Small intestine (tissue), 7 donors: ENCODE measurements around the gene ENOSF1. TPM values are rescaled to one million over a fixed set of nuclear protein-coding genes. Genes with fewer than 3 reads are reported as not detected.

ENCODE experiments used
- DNase-seq, 2 donors: peaks; one replicate each; pipeline versions ENCODE4 v3.0.0 to v3.0.0-alpha.2; 2013
- FAIRE-seq: peaks from 2 replicates; lab custom pipeline; 2012; peaks lifted over from hg19 to GRCh38; lab: Jason Lieb, UNC
- H3K27ac ChIP-seq, 3 donors: one replicate each; pipeline ENCODE4 v1.5.1; 2013; ENCODE audit warnings: low read length in 2 of 3, mild to moderate bottlenecking in 2 of 3, control low read depth in 1 of 3, inconsistent platforms in 1 of 3, low read depth in 1 of 3, moderate library complexity in 1 of 3
- H3K27me3 ChIP-seq, 3 donors: one replicate each; pipeline ENCODE4 v1.6.1; 2013; ENCODE audit warnings: low read length in 3 of 3, inconsistent platforms in 1 of 3; ENCODE audit not compliant: control insufficient read depth in 3 of 3, insufficient read depth in 3 of 3
- H3K36me3 ChIP-seq, 3 donors: one replicate each; pipeline ENCODE4 v1.6.1; 2013; ENCODE audit warnings: low read length in 3 of 3, inconsistent platforms in 1 of 3, low read depth in 1 of 3, mild to moderate bottlenecking in 1 of 3, moderate library complexity in 1 of 3; ENCODE audit not compliant: control insufficient read depth in 3 of 3, insufficient read depth in 2 of 3
- H3K4me1 ChIP-seq, 3 donors: one replicate each; pipeline ENCODE4 v1.6.1; 2013; ENCODE audit warnings: low read length in 2 of 3, inconsistent platforms in 1 of 3, low read depth in 1 of 3, mild to moderate bottlenecking in 1 of 3, moderate library complexity in 1 of 3; ENCODE audit not compliant: control insufficient read depth in 3 of 3, insufficient read depth in 2 of 3
- H3K4me3 ChIP-seq, 3 donors: one replicate each; pipeline ENCODE4 v1.5.1; 2013; ENCODE audit warnings: low read length in 3 of 3, control low read depth in 1 of 3, inconsistent platforms in 1 of 3, low read depth in 1 of 3, mild to moderate bottlenecking in 1 of 3, moderate library complexity in 1 of 3
- H3K9me3 ChIP-seq, 2 donors: one replicate each; pipeline ENCODE4 v1.6.1; 2013; ENCODE audit warnings: low read depth in 1 of 2, low read length in 1 of 2; ENCODE audit not compliant: control insufficient read depth in 2 of 2, insufficient read depth in 1 of 2
- WGBS, 3 donors: extraction: QIAGEN DNeasy Blood & Tissue Kit; methylation state at CpG; one replicate each; pipeline ENCODE4 v1.1.7; 2013; 5-methylcytosine and 5-hydroxymethylcytosine counted together
- polyA plus RNA-seq, 4 donors: library from polyadenylated mRNA; stranded (reverse) in 3 of 4; unstranded in 1 of 4; fragments of 200-250 nt in 3 of 4; fragments of 120-200 nt in 1 of 4; gene quantifications; one replicate each; pipeline versions ENCODE4 v1.2.1 to v1.2.3, GENCODE V29; 2013
- donor health status: healthy with polysubstance abuse.
- donor health status: control.
- donor health status: control.
- donor health status: Bipolar disorder and iron deficiency.
- donor health status: healthy.

The ENOSF1 gene
- polyA plus RNA-seq, 4 donors, result 35.4 to 327 (median 62.5) TPM

DNA sequence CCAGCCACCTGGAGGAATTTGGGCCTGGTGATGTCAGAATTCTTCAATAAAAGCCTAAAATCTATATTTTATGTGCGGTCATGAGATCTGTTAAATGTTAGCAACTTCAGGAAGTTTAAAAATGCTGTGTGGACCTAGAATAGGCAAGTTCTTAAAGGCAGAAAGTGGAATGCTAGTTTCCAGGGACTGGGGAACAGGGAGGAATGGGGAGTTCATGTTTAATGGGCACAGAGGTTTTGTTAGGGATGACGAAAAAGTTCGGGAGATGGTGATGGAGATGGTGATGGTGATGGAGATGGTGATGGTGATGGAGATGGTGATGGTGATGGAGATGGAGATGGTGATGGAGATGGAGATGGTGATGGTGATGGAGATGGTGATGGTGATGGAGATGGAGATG, 45.8 kb downstream of the ENOSF1 start:
- FAIRE-seq (no peak), DNase-seq (no peak)
- H3K27ac ChIP-seq, result no peak overlapping the region
- no peak overlapping the region for H3K4me3 ChIP-seq
- peaks cover 2 to 39% (median 3%) of the 10 kb centered on the region in 3 donors for H3K36me3 ChIP-seq
- peaks cover 0 to 4% (median 0%) of the 10 kb centered on the region in 3 donors for H3K4me1 ChIP-seq
- no peaks in the 10 kb centered on the region for H3K27me3 ChIP-seq
- WGBS, 3 donors, result 97 to 99% (median 97%) methylated on average over 3 of the region's 3 CpGs
- H3K9me3 ChIP-seq, result peaks cover 0 to 12% of the 10 kb centered on the region in 2 donors

DNA sequence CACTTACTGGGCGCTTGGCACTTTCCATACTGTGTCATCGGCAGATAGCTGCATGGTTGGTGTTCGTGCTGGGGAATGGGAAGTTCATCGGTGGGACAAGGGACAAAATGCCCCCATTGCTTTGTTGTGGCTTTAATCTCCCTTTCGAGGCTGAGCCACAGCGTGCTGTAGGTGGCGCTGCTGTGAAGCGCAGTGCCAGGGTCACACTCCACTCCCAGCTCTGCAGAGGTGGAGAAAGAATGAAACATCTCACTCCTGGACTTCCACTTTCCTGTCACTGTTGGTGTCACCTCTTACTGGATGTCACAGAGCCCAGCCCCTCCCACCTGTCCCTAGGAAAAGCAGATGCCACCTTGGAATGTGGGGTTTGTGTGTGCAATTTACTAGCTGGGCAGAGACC, 46.3 kb downstream of the ENOSF1 start:
- no peak overlapping the region for H3K27ac ChIP-seq
- H3K4me3 ChIP-seq, result no peak overlapping the region
- 86 to 97% (median 94%) methylated on average over 8 of the region's 8 CpGs for WGBS, 3 donors
- H3K9me3 ChIP-seq, result peaks cover 0 to 12% of the 10 kb centered on the region in 2 donors
- peaks cover 0 to 4% (median 0%) of the 10 kb centered on the region in 3 donors for H3K4me1 ChIP-seq
- no peak for FAIRE-seq
- peaks cover 0 to 36% (median 2%) of the 10 kb centered on the region in 3 donors for H3K36me3 ChIP-seq
- H3K27me3 ChIP-seq, result no peaks in the 10 kb centered on the region
- DNase-seq, result no peak

DNA sequence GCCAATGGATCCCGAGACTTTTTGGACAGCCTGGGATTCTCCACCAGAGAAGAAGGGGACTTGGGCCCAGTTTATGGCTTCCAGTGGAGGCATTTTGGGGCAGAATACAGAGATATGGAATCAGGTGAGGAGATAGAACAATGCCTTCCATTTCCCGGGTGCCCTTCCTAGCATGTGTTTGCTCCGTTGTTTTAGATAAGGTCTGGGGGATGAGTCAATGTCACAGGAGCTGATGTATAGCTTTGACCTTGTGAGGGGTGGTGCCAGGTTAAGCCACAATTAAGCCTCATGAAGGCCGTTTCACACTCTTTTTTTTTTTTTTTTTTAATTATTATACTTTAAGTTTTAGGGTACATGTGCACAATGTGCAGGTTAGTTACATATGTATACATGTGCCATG, 50.2 kb downstream of the ENOSF1 start:
- Histone ChIP-seq H3K4me1 (peaks cover 0 to 5% (median 0%) of the 10 kb centered on the region in 3 donors), H3K36me3 (peaks cover 0 to 29% (median 0%) of the 10 kb centered on the region in 3 donors), H3K27ac (no peak overlapping the region), H3K27me3 (no peaks in the 10 kb centered on the region), H3K4me3 (no peak overlapping the region), H3K9me3 (peaks cover 0 to 12% of the 10 kb centered on the region in 2 donors)
- WGBS, 3 donors, result 95 to 100% (median 98%) methylated on average over 3 to 4 of the region's 4 CpGs
- FAIRE-seq (no peak), DNase-seq (no peak)

GRCh38 chr18:659597-659996, 52.8 kb downstream of the ENOSF1 start:
- peaks cover 0 to 5% (median 0%) of the 10 kb centered on the region in 3 donors for H3K4me1 ChIP-seq
- no peak overlapping the region for H3K27ac ChIP-seq
- FAIRE-seq, result no peak
- peaks cover 0 to 23% (median 0%) of the 10 kb centered on the region in 3 donors for H3K36me3 ChIP-seq
- H3K9me3 ChIP-seq, result peaks cover 0 to 5% of the 10 kb centered on the region in 2 donors
- WGBS, 3 donors, result 89 to 93% (median 92%) methylated on average over 6 of the region's 6 CpGs
- no peak for DNase-seq
- H3K4me3 ChIP-seq, result no peak overlapping the region
- no peaks in the 10 kb centered on the region for H3K27me3 ChIP-seq

DNA sequence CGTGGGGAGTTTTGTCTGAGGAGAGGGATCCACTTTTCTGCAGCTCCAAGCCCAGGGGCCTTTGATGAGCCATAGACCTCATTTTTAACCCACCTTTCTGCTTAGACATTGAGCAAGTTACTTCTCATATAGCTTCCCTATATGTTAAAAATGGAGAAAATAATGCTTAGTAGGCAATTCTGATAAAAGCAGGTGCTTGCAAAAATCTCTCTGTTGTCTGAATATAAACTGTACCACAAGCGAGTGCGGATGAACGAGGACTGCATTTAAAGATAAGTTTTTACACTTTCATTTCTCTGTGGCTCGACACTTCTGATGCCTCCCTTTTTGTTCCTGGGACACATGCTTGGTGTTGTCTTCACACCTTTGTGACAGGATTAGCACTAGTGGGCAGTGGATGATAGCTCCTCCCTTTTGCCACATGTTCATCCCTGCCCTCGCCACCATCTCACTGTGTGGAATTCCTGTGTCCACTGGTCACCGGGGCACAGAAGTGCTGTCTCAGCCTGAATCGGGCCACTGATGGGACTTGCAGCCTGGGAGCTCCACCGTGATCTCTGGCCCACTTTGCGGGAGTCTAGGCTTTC, 53.4 kb downstream of the ENOSF1 start:
- Histone ChIP-seq H3K9me3 (peaks cover 0 to 5% of the 10 kb centered on the region in 2 donors), H3K4me1 (peaks cover 0 to 5% (median 0%) of the 10 kb centered on the region in 3 donors), H3K27me3 (no peaks in the 10 kb centered on the region), H3K27ac (no peak overlapping the region), H3K36me3 (peaks cover 0 to 23% (median 0%) of the 10 kb centered on the region in 3 donors), H3K4me3 (peak overlapping the region in 2 of 3 donors; percentile 73 to 76)
- FAIRE-seq, result no peak
- 72 to 79% (median 75%) methylated on average over 10 of the region's 10 CpGs for WGBS, 3 donors
- DNase-seq, result no peak

GRCh38 chr18:658001-658946, 54.2 kb downstream of the ENOSF1 start:
- H3K9me3 ChIP-seq, result peaks cover 0 to 5% of the 10 kb centered on the region in 2 donors
- 1 to 2% (median 2%) methylated on average over 63 to 72 of the region's 72 CpGs for WGBS, 3 donors
- H3K4me3 ChIP-seq, result peak overlapping the region; percentile 43 to 76 (median 73)
- DNase-seq (peak; percentile 94 to 96), FAIRE-seq (no peak)
- H3K36me3 ChIP-seq, result peaks cover 0 to 23% (median 0%) of the 10 kb centered on the region in 3 donors
- peak overlapping the region; percentile 55 to 92 (median 73) for H3K27ac ChIP-seq
- peaks cover 0 to 5% (median 0%) of the 10 kb centered on the region in 3 donors for H3K4me1 ChIP-seq
- H3K27me3 ChIP-seq, result no peaks in the 10 kb centered on the region

DNA sequence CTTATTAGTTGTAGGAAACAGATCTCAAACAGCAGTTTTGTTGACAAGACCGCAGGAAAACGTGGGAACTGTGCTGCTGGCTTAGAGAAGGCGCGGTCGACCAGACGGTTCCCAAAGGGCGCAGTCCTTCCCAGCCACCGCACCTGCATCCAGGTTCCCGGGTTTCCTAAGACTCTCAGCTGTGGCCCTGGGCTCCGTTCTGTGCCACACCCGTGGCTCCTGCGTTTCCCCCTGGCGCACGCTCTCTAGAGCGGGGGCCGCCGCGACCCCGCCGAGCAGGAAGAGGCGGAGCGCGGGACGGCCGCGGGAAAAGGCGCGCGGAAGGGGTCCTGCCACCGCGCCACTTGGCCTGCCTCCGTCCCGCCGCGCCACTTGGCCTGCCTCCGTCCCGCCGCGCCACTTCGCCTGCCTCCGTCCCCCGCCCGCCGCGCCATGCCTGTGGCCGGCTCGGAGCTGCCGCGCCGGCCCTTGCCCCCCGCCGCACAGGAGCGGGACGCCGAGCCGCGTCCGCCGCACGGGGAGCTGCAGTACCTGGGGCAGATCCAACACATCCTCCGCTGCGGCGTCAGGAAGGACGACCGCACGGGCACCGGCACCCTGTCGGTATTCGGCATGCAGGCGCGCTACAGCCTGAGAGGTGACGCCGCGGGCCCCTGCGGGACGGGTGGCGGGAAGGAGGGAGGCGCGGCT, 55.0 kb downstream of the ENOSF1 start, which contains the start of gene TYMS:
TYMS (plus strand) TSS at position 343 of the 690 bp plus-strand sequence; CDS start at position 433, 90 bp downstream.
- DNase-seq, result peak; percentile 83 to 92
- WGBS, 3 donors, result 0 to 1% (median 0%) methylated on average over 52 to 79 of the region's 79 CpGs
- Histone ChIP-seq H3K4me1 (peaks cover 0 to 5% (median 0%) of the 10 kb centered on the region in 3 donors), H3K27ac (peak within 1 kb of the TSS; percentile 55 to 92 (median 73)), H3K9me3 (peaks cover 0 to 5% of the 10 kb centered on the region in 2 donors), H3K27me3 (no peaks in the 10 kb centered on the region), H3K36me3 (peaks cover 0 to 23% (median 0%) of the 10 kb centered on the region in 3 donors), H3K4me3 (peak within 1 kb of the TSS; percentile 43 to 76 (median 73))
- no peak for FAIRE-seq
